Choroid plexus epithelial cell (primary cell): Measurements from ENCODE around the gene MPZL1.

ENCODE experiments used
- DNase-seq: peaks from one replicate; pipeline ENCODE4 v3.0.0-alpha.2; 2010; ENCODE audit warnings: low read depth
- H3K4me3 ChIP-seq: 2 replicates; pipeline ENCODE4 v1.5.1; 2011; ENCODE audit warnings: low read depth, mild to moderate bottlenecking, control low read depth, low read length, moderate library complexity
- TF ChIP-seq, protein P1 (sequence below): conservative IDR thresholded peaks from 2 replicates; pipeline ENCODE4 v1.5.1; 2011; ENCODE audit warnings: low read depth, mild to moderate bottlenecking, control low read depth, inconsistent platforms, low read length, moderate library complexity

The MPZL1 gene

GRCh38 chr1:167721617-167722151 lies at the start of gene MPZL1:
TSS of gene MPZL1 (plus strand) at chr1:167721982. CDS start at chr1:167722152, 170 bp downstream.
- TF ChIP-seq, protein P1, sequence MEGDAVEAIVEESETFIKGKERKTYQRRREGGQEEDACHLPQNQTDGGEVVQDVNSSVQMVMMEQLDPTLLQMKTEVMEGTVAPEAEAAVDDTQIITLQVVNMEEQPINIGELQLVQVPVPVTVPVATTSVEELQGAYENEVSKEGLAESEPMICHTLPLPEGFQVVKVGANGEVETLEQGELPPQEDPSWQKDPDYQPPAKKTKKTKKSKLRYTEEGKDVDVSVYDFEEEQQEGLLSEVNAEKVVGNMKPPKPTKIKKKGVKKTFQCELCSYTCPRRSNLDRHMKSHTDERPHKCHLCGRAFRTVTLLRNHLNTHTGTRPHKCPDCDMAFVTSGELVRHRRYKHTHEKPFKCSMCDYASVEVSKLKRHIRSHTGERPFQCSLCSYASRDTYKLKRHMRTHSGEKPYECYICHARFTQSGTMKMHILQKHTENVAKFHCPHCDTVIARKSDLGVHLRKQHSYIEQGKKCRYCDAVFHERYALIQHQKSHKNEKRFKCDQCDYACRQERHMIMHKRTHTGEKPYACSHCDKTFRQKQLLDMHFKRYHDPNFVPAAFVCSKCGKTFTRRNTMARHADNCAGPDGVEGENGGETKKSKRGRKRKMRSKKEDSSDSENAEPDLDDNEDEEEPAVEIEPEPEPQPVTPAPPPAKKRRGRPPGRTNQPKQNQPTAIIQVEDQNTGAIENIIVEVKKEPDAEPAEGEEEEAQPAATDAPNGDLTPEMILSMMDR = no peak
- H3K4me3 ChIP-seq = peak within 1 kb of the TSS; percentile 81
- peak; percentile 96 for DNase-seq

- no peak for DNase-seq
- TF ChIP-seq, protein P1 = no peak
- H3K4me3 ChIP-seq = no peak overlapping the region
These were observed 49.0 kb upstream of the MPZL1 start for GRCh38 chr1:167672831-167673230.

DNA sequence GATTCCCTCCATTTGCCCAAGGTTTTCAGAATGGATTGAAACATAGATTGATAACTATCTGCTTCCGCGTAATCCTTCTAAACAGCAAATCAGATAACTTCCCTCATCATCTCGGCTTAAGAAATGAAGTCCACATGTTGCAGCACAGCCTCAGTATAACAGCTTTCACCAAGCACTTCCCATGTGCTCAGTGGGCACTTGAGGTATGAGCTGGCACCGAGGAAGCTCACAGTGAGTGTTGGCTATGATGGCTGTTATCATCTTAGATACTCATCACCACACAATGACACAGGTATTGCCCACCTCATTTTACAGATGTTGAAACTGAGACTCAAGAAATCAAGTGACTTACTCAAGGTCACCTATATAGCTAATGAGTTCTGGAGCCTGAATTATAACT lies 48.5 kb upstream of the MPZL1 start:
- TF ChIP-seq, protein P1 = no peak

DNA sequence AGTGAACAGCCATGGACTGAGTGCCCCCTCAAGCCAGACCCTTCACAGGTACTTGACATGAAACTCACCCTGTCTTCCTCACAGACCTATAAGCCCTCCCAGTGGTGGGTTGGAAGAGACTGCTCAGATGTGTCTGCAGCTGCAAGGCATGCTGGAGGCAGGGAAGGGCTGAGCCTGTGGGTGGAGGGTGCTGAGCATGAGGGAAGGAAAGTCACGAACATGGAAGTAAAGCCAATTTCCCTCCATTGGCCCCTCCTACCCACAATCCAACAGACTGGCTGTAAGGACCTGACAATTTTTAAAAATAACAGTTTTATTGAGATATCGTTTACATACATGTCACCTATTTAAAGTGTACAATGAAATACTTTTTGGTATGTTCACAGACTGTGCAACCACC lies 47.6 kb upstream of the MPZL1 start:
- no peak for DNase-seq
- TF ChIP-seq, protein P1 = no peak
- no peak overlapping the region for H3K4me3 ChIP-seq

More for the DNA sequence above, 48.5 kb upstream of the MPZL1 start:
- DNase-seq = no peak
- no peak overlapping the region for H3K4me3 ChIP-seq

DNA sequence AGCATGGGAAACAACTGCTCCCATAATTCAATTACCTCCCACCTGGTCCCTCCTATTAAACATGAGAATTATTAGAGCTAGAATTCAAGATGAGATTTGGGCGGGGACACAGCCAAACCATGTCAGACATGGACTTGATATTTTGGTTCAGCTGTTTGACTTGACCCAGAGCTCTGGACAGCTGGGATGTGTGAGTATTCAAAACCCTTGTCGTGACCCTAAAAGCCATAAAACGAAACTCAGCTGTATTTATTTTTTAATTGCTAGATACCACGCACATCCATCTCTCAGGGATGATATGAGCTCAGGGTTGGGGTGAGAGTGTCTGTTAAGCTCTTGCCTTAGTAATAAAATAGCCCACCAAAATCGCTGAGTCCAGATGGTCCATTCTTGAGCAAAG lies 46.3 kb upstream of the MPZL1 start:
- no peak overlapping the region for H3K4me3 ChIP-seq
- no peak for DNase-seq
- TF ChIP-seq, protein P1 = no peak

GRCh38 chr1:167676205-167676915 lies 45.4 kb upstream of the MPZL1 start:
- TF ChIP-seq, protein P1 = no peak
- no peak overlapping the region for H3K4me3 ChIP-seq
- no peak for DNase-seq
